B cell (primary cell): Measurements from ENCODE around the gene AP2B1.

Source experiments
- EZH2 ChIP-seq: IDR thresholded peaks from 2 replicates; pipeline ENCODE4 v1.6.1; 2012; ENCODE audit warnings: borderline replicate concordance, low read depth, mild to moderate bottlenecking, moderate library complexity, low read length; ENCODE audit not compliant: insufficient read depth, poor library complexity, severe bottlenecking
- TF ChIP-seq, protein P1 (sequence below): fragments of 200-600 bp; IDR thresholded peaks from one replicate; pipeline ENCODE4 v1.8.0; 2022; ENCODE audit warnings: antibody characterized with exemption, mild to moderate bottlenecking

GRCh38 chr17:35655303-35655702 lies 68.2 kb downstream of the AP2B1 start:
- TF ChIP-seq, protein P1, sequence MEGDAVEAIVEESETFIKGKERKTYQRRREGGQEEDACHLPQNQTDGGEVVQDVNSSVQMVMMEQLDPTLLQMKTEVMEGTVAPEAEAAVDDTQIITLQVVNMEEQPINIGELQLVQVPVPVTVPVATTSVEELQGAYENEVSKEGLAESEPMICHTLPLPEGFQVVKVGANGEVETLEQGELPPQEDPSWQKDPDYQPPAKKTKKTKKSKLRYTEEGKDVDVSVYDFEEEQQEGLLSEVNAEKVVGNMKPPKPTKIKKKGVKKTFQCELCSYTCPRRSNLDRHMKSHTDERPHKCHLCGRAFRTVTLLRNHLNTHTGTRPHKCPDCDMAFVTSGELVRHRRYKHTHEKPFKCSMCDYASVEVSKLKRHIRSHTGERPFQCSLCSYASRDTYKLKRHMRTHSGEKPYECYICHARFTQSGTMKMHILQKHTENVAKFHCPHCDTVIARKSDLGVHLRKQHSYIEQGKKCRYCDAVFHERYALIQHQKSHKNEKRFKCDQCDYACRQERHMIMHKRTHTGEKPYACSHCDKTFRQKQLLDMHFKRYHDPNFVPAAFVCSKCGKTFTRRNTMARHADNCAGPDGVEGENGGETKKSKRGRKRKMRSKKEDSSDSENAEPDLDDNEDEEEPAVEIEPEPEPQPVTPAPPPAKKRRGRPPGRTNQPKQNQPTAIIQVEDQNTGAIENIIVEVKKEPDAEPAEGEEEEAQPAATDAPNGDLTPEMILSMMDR: no peak
- no peak for TF ChIP-seq EZH2
